ENCODE data around the gene RNF41. TPM values are rescaled to one million over a fixed set of nuclear protein-coding genes. Genes with fewer than 3 reads are reported as not detected.

Gene RNF41
- total and polyA plus RNA-seq, 2 of the 13 experiments (the other 11 are each of a cell fraction or from before 2014, with no cell fraction given), result 27.1 to 39.4 TPM

DNA sequence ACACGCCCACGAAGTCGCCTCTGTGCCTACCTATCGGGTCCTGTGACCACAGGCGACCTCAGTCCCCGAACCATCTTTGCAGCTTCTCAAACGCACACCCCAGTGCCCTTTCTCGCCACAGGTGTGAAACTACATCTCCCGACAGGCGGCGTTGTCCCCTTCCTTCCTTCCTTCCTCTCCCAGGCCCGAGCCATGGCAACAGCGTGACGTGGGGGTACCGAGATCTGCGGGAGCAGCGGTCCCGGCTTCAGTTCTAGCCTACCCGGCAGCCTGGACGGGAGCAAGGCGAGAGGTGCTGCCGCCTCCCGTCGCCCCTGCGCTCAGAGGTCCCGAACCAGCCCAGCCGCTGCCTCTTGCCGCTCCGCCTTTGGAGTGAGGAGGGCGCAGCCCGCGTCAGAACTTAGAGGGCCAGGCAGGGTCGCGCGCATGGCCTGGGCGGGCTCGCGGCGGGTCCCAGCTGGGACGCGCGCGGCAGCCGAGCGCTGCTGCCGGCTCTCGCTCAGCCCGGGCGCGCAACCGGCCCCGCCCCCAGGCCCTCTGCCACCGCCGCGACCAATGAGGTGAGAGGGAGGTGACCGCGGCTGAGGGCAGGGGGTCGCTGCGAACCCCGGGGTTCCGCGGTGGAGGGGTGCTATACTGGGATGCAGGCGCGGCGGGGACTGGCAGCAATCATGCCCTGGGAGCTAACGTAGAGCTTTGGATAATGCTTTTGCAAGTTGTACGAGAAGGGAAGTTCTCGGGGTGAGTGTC, 45.1 kb upstream of the RNF41 start, which contains the start of gene COQ10A (continued):
- TF ChIP-seq, protein P1, sequence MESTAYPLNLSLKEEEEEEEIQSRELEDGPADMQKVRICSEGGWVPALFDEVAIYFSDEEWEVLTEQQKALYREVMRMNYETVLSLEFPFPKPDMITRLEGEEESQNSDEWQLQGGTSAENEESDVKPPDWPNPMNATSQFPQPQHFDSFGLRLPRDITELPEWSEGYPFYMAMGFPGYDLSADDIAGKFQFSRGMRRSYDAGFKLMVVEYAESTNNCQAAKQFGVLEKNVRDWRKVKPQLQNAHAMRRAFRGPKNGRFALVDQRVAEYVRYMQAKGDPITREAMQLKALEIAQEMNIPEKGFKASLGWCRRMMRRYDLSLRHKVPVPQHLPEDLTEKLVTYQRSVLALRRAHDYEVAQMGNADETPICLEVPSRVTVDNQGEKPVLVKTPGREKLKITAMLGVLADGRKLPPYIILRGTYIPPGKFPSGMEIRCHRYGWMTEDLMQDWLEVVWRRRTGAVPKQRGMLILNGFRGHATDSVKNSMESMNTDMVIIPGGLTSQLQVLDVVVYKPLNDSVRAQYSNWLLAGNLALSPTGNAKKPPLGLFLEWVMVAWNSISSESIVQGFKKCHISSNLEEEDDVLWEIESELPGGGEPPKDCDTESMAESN (CRISPR knock-in tag; conservative IDR thresholded peaks at IDR 0.05), result peak; percentile 88
- peak; percentile 75; the same call in 1 of the 2 replicates for TF ChIP-seq ZNF124 (CRISPR knock-in tag; IDR thresholded peaks at IDR 0.05)
- TF ChIP-seq ZNF264 (CRISPR knock-in tag; IDR thresholded peaks at IDR 0.05), result no peak
- peak; percentile 79 for TF ChIP-seq ZNF501 (CRISPR knock-in tag; IDR thresholded peaks at IDR 0.05)
- TF ChIP-seq, protein P2, sequence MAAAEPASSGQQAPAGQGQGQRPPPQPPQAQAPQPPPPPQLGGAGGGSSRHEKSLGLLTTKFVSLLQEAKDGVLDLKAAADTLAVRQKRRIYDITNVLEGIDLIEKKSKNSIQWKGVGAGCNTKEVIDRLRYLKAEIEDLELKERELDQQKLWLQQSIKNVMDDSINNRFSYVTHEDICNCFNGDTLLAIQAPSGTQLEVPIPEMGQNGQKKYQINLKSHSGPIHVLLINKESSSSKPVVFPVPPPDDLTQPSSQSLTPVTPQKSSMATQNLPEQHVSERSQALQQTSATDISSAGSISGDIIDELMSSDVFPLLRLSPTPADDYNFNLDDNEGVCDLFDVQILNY (CRISPR knock-in tag; conservative IDR thresholded peaks at IDR 0.05), result no peak
- TF ChIP-seq YEATS4 (CRISPR knock-in tag; IDR thresholded peaks at IDR 0.05; ENCODE audit: borderline replicate concordance), result peak; percentile 82; the same call in 1 of the 2 replicates
- TF ChIP-seq RBFOX2 (IDR thresholded peaks at IDR 0.05; ENCODE audit: low read depth, low read length), result peak; percentile 94
- peak; percentile 69; the same call in 1 of the 2 replicates for TF ChIP-seq ZNF749 (CRISPR knock-in tag; IDR thresholded peaks at IDR 0.05; ENCODE audit: borderline replicate concordance)
- no peak for TF ChIP-seq ZNF605 (CRISPR knock-in tag; IDR thresholded peaks at IDR 0.05)
- TF ChIP-seq, protein P3, sequence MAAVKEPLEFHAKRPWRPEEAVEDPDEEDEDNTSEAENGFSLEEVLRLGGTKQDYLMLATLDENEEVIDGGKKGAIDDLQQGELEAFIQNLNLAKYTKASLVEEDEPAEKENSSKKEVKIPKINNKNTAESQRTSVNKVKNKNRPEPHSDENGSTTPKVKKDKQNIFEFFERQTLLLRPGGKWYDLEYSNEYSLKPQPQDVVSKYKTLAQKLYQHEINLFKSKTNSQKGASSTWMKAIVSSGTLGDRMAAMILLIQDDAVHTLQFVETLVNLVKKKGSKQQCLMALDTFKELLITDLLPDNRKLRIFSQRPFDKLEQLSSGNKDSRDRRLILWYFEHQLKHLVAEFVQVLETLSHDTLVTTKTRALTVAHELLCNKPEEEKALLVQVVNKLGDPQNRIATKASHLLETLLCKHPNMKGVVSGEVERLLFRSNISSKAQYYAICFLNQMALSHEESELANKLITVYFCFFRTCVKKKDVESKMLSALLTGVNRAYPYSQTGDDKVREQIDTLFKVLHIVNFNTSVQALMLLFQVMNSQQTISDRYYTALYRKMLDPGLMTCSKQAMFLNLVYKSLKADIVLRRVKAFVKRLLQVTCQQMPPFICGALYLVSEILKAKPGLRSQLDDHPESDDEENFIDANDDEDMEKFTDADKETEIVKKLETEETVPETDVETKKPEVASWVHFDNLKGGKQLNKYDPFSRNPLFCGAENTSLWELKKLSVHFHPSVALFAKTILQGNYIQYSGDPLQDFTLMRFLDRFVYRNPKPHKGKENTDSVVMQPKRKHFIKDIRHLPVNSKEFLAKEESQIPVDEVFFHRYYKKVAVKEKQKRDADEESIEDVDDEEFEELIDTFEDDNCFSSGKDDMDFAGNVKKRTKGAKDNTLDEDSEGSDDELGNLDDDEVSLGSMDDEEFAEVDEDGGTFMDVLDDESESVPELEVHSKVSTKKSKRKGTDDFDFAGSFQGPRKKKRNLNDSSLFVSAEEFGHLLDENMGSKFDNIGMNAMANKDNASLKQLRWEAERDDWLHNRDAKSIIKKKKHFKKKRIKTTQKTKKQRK (IDR thresholded peaks at IDR 0.05; ENCODE audit: low read length), result no peak
- peak; percentile 78; the same call in 1 of the 2 replicates for TF ChIP-seq KDM3A (CRISPR knock-in tag; IDR thresholded peaks at IDR 0.05; ENCODE audit: low read depth)
- no peak for TF ChIP-seq ZNF549 (CRISPR knock-in tag; IDR thresholded peaks at IDR 0.05)
- TF ChIP-seq, protein P4, sequence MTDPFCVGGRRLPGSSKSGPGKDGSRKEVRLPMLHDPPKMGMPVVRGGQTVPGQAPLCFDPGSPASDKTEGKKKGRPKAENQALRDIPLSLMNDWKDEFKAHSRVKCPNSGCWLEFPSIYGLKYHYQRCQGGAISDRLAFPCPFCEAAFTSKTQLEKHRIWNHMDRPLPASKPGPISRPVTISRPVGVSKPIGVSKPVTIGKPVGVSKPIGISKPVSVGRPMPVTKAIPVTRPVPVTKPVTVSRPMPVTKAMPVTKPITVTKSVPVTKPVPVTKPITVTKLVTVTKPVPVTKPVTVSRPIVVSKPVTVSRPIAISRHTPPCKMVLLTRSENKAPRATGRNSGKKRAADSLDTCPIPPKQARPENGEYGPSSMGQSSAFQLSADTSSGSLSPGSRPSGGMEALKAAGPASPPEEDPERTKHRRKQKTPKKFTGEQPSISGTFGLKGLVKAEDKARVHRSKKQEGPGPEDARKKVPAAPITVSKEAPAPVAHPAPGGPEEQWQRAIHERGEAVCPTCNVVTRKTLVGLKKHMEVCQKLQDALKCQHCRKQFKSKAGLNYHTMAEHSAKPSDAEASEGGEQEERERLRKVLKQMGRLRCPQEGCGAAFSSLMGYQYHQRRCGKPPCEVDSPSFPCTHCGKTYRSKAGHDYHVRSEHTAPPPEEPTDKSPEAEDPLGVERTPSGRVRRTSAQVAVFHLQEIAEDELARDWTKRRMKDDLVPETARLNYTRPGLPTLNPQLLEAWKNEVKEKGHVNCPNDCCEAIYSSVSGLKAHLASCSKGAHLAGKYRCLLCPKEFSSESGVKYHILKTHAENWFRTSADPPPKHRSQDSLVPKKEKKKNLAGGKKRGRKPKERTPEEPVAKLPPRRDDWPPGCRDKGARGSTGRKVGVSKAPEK (CRISPR knock-in tag; IDR thresholded peaks at IDR 0.05; ENCODE audit: borderline replicate concordance), result no peak
- TF ChIP-seq KLF6 (CRISPR knock-in tag; IDR thresholded peaks at IDR 0.05), result no peak; the same call in 1 of the 2 replicates
- TF ChIP-seq SP140L (CRISPR knock-in tag; IDR thresholded peaks at IDR 0.05; ENCODE audit: borderline replicate concordance), result no peak
- peak; percentile 95 for TF ChIP-seq REPIN1 (CRISPR knock-in tag; IDR thresholded peaks at IDR 0.05; ENCODE audit: borderline replicate concordance, low read depth)
- no peak for TF ChIP-seq STAT5B (CRISPR knock-in tag; IDR thresholded peaks at IDR 0.05)
- peak; percentile 65 for TF ChIP-seq NFYB (CRISPR knock-in tag; IDR thresholded peaks at IDR 0.05)
- TF ChIP-seq, protein P5, sequence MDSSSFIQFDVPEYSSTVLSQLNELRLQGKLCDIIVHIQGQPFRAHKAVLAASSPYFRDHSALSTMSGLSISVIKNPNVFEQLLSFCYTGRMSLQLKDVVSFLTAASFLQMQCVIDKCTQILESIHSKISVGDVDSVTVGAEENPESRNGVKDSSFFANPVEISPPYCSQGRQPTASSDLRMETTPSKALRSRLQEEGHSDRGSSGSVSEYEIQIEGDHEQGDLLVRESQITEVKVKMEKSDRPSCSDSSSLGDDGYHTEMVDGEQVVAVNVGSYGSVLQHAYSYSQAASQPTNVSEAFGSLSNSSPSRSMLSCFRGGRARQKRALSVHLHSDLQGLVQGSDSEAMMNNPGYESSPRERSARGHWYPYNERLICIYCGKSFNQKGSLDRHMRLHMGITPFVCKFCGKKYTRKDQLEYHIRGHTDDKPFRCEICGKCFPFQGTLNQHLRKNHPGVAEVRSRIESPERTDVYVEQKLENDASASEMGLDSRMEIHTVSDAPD (CRISPR knock-in tag; IDR thresholded peaks at IDR 0.05), result no peak

Data from HepG2 (cell line).